Calu3 (cell line): ENCODE results near the gene PLA2G6. TPM values are rescaled to one million over a fixed set of nuclear protein-coding genes. Genes with fewer than 3 reads are reported as not detected.
"Not testable (repeated sequence)": the region's sequence is repeated elsewhere in the genome, so short reads cannot be mapped to it uniquely, and the experiment has no call there.

Experiments
- BruUV-seq: library from RNA; stranded (reverse); fragments of 400-500 nt; replicated peaks from 2 replicates; lab custom pipeline; 2021; lab: Mats Ljungman, UMichigan
- CTCF ChIA-PET: fragments of 300-600 bp; sonication (Branson Sonifier 250); formaldehyde crosslinking; loops from one replicate; lab custom pipeline; 2022; ENCODE audit warnings: antibody characterized with exemption; lab: Charles Lee
- DNase-seq: peaks from one replicate; pipeline ENCODE4 v3.0.0; 2022
- H3K27ac Mint-ChIP-seq: one replicate; pipeline ENCODE4 v1.8.0; 2022; ENCODE audit warnings: mixed read lengths; ENCODE audit not compliant: unreplicated experiment
- H3K27me3 Mint-ChIP-seq: one replicate; pipeline ENCODE4 v1.8.0; 2022; ENCODE audit warnings: mixed read lengths; ENCODE audit not compliant: unreplicated experiment
- H3K36me3 Mint-ChIP-seq: one replicate; pipeline ENCODE4 v1.8.0; 2022; ENCODE audit warnings: mild to moderate bottlenecking, moderate library complexity, mixed read lengths; ENCODE audit not compliant: insufficient read depth, unreplicated experiment
- H3K4me1 Mint-ChIP-seq: one replicate; pipeline ENCODE4 v1.8.0; 2022; ENCODE audit warnings: mild to moderate bottlenecking, low read depth, mixed read lengths; ENCODE audit not compliant: unreplicated experiment
- H3K4me3 Mint-ChIP-seq: one replicate; pipeline ENCODE4 v1.8.0; 2022; ENCODE audit warnings: mild to moderate bottlenecking, low read depth, moderate library complexity, mixed read lengths; ENCODE audit not compliant: unreplicated experiment
- H3K9me3 Mint-ChIP-seq: one replicate; pipeline ENCODE4 v1.8.0; 2022; ENCODE audit warnings: low read depth, mixed read lengths; ENCODE audit not compliant: unreplicated experiment
- intact Hi-C: fragments of 100-400 bp; cut with micrococcal nuclease; formaldehyde crosslinking; loops from one replicate; pipeline ENCODE4 v1.10.0; 2022; ENCODE audit not compliant: unreplicated experiment
- total RNA-seq: library from RNA; stranded (reverse); gene quantifications from 2 replicates; pipeline ENCODE4 v1.2.3, GENCODE V29; 2022
- TF ChIP-seq, protein P1 (sequence below): fragments of 200-600 bp; IDR thresholded peaks from one replicate; pipeline ENCODE4 v1.8.0; 2022; ENCODE audit warnings: antibody characterized with exemption; ENCODE audit not compliant: unreplicated experiment

The PLA2G6 gene
- total RNA-seq, 1 experiment from 2014 or later = 43.5 TPM

DNA sequence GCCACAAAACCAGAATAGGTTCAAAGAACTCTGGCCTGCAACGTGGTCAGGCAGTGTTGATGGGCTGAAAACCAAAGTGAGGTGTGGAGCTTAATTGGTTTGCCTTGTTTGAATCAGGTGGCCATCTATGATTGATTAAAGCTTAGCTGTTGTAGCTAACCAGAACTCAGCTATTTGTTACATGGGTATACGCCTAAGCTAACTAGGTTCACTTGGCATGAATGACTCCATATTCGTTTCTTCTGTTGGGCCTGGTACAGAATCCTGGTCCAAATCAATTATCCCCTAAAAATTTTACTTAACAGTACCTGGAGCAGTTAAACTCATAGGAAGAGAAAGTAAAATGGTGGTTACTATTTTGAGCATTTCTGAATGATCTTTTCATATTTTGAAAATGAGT, 63.4 kb downstream of the PLA2G6 start:
- Mint-ChIP-seq H3K27ac (no peak overlapping the region), H3K4me1 (peaks cover 13% of the 10 kb centered on the region), H3K36me3 (peaks cover 21% of the 10 kb centered on the region), H3K4me3 (no peak overlapping the region), H3K27me3 (no peaks in the 10 kb centered on the region), H3K9me3 (no peaks in the 10 kb centered on the region)
- CTCF ChIA-PET = no interaction called here
- intact Hi-C loops = loop anchor here (10.0 kb wide), 1 partner anchor 47 kb away; no protein-coding TSS in a partner anchor
- TF ChIP-seq, protein P1, sequence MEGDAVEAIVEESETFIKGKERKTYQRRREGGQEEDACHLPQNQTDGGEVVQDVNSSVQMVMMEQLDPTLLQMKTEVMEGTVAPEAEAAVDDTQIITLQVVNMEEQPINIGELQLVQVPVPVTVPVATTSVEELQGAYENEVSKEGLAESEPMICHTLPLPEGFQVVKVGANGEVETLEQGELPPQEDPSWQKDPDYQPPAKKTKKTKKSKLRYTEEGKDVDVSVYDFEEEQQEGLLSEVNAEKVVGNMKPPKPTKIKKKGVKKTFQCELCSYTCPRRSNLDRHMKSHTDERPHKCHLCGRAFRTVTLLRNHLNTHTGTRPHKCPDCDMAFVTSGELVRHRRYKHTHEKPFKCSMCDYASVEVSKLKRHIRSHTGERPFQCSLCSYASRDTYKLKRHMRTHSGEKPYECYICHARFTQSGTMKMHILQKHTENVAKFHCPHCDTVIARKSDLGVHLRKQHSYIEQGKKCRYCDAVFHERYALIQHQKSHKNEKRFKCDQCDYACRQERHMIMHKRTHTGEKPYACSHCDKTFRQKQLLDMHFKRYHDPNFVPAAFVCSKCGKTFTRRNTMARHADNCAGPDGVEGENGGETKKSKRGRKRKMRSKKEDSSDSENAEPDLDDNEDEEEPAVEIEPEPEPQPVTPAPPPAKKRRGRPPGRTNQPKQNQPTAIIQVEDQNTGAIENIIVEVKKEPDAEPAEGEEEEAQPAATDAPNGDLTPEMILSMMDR = no peak
- no peak for DNase-seq
- no TSS peak for BruUV-seq

DNA sequence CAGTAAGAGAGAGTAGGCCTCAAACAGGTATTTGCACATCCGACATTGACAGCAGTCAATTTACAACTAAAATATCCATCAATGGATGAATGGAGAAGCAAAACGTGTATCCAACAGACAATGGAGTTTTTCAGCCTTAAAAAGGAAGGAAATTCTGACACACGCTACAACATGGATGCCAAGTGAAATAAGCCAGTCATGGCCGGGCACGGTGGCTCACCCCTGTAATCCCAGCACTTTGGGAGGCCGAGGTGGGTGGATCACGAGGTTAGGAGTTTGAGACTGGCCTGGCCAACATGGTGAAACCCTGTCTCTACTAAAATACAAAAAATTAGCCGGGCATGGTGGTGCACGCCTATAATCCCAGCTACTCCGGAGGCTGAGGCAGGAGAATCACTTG, 64.1 kb downstream of the PLA2G6 start:
- peaks cover 20% of the 10 kb centered on the region for H3K4me1 Mint-ChIP-seq
- H3K4me3 Mint-ChIP-seq, H3K27ac Mint-ChIP-seq, H3K9me3 Mint-ChIP-seq, BruUV-seq, DNase-seq, H3K27me3 Mint-ChIP-seq: not testable (repeated sequence)
- CTCF ChIA-PET = interaction anchor here (0.7 kb wide), 1 partner anchor 1403 kb away, joined by 4 read pairs; the partner anchor contains the start of gene ATF4
- peaks cover 16% of the 10 kb centered on the region for H3K36me3 Mint-ChIP-seq
- intact Hi-C loops = loop anchor here (10.0 kb wide), 1 partner anchor 47 kb away; no protein-coding TSS in a partner anchor

DNA sequence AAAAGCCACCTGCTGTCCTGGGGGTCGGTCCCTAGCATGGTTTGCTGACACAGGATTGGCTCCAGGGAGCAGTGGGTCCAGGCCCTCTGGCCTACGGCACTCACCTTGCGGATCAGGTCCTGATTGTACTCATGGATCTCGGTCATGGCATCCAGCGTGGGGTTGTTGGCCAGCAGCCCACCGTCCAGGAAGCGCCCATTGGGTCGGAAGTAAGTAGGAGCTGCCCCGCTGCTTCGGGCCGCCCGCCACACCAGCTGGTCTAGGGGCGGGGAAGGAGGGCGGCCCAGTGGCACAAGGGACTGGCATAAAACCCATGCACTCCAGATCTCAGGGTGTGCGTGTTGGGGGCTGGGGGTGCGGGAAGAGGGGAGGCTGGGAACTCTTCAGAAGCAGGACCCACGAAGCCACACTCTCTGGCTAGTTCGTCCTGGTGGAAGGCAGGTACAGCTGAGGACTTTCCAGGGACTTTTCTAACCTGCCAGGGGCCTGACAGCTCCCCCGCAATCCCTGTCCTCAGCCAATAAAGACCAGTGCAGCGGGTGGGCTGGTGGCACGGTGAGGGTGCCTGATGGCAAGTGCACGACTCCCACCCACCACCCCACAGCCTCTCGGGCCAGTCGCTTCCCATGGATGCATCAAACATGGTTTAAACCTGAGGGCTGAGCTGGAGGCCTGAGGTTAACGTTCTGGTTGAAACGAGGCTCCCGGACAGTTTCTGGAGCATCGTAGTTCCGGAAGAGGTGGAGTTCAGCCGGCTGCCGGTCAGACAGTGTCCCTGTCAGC, 66.0 kb downstream of the PLA2G6 start:
- TF ChIP-seq, protein P1 = no peak
- Mint-ChIP-seq H3K4me3 (no peak overlapping the region), H3K27ac (no peak overlapping the region), H3K4me1 (peaks cover 39% of the 10 kb centered on the region), H3K27me3 (no peaks in the 10 kb centered on the region), H3K36me3 (peaks cover 30% of the 10 kb centered on the region), H3K9me3 (no peaks in the 10 kb centered on the region)
- DNase-seq = no peak
- CTCF ChIA-PET = interaction anchor here (1.3 to 1.4 kb wide), 2 partner anchors 28 to 114 kb away, joined by 3 read pairs; no protein-coding TSS in a partner anchor
- intact Hi-C loops = loop anchor here (10.0 kb wide), 1 partner anchor 49 kb away; no protein-coding TSS in a partner anchor
- no TSS peak for BruUV-seq

DNA sequence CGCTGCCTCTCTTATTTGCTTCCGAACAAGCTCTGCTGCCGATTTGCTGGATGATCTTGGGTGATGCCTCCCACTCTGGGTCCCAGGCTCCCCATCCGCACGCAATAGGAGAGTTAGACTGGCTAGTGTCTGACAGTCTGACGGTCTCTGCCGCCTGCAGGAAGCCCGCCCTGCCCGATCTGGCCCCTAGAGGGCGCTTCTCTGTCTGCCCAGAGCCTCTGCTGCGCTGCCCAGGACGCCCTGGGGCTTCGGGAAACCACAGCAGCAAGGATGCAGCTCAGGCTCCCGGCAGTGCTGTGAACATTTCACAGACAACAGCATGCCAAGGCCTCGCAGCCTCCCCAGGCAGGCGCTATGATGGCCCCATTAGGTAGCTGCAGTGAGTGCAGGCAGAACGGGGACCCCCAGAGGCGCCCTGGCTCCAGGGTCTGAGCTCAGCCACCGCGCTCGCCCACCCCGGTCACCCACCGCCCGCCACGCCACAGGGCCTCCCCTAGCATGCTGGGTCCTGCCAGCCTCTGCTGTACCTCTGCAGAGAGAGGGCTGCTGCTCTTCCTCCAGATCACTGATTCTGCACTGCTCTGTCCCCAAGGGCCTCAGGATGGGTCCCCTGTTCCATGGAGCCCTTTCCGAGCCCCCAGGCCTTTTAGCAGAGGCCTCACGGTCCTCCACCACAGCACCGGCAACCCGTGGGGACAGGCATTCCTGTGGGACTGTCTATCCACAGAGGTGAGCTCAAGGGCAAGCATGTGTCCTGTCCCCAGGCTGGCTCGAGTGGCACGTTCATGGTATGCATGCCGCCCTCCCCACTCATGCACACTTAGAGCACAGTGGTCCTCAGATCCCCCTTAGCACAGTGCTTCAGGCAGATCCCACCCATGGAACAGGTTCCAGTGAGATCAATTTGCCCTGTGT, 66.9 kb downstream of the PLA2G6 start:
- no peak overlapping the region for H3K4me3 Mint-ChIP-seq
- BruUV-seq = no TSS peak
- peaks cover 39% of the 10 kb centered on the region for H3K36me3 Mint-ChIP-seq
- DNase-seq = peak; percentile 93
- peak overlapping the region; percentile 22 for H3K27ac Mint-ChIP-seq
- H3K4me1 Mint-ChIP-seq = peaks cover 45% of the 10 kb centered on the region
- no peaks in the 10 kb centered on the region for H3K27me3 Mint-ChIP-seq
- intact Hi-C loops = loop anchor here (10.0 kb wide), 1 partner anchor 50 kb away; no protein-coding TSS in a partner anchor
- H3K9me3 Mint-ChIP-seq = no peaks in the 10 kb centered on the region
- CTCF ChIA-PET = interaction anchor here (0.6 to 1.6 kb wide), 13 partner anchors 11 to 1041 kb away, joined by 3 to 8 read pairs (median 3); partner anchors contain the start of gene MAFF
- TF ChIP-seq, protein P1 = peak; percentile 82
